HG02840 (cell line): Measurements from ENCODE around the gene ADAMTSL5.
A peak's percentile ranks its signal among the peaks of the same experiment; 100 is the strongest.

ENCODE experiments used
- ATAC-seq: cut with Tn5 transposase; IDR thresholded peaks from one replicate; pipeline ENCODE4 v1.9.1; 2021; ENCODE audit warnings: mild to moderate bottlenecking, moderate library complexity, moderate number of reproducible peaks; ENCODE audit not compliant: unreplicated experiment, low FRiP score

Gene ADAMTSL5

GRCh38 chr19:1497578-1498235 is 15.1 kb downstream of the ADAMTSL5 start:
- ATAC-seq, result no peak

GRCh38 chr19:1496714-1497577 is 15.9 kb downstream of the ADAMTSL5 start:
- ATAC-seq, result no peak

GRCh38 chr19:1495799-1496713 is 16.8 kb downstream of the ADAMTSL5 start:
- no peak for ATAC-seq

GRCh38 chr19:1495051-1495798 is 17.6 kb downstream of the ADAMTSL5 start:
- ATAC-seq, result no peak

- no peak for ATAC-seq
Measured at GRCh38 chr19:1494115-1494815, 18.6 kb downstream of the ADAMTSL5 start.

- no peak for ATAC-seq
Measured at GRCh38 chr19:1492474-1493006, 20.3 kb downstream of the ADAMTSL5 start.

GRCh38 chr19:1491849-1492170 is 21.0 kb downstream of the ADAMTSL5 start:
- ATAC-seq, result no peak

GRCh38 chr19:1491114-1491848 is 21.5 kb downstream of the ADAMTSL5 start, which contains the start of gene REEP6:
REEP6 (plus strand) TSS chr19:1491181; CDS start chr19:1491270, 89 bp downstream.
- no peak for ATAC-seq

GRCh38 chr19:1490311-1491113 is 22.3 kb downstream of the ADAMTSL5 start, which contains the start of gene PCSK4:
PCSK4 (minus strand) TSS chr19:1490350; CDS start chr19:1490346, 4 bp downstream.
- ATAC-seq, result peak; percentile 71

GRCh38 chr19:1489463-1490310 is 23.1 kb downstream of the ADAMTSL5 start:
- no peak for ATAC-seq

GRCh38 chr19:1488282-1488601 is 24.6 kb downstream of the ADAMTSL5 start:
- no peak for ATAC-seq

- no peak for ATAC-seq
Measured at GRCh38 chr19:1487576-1488281, 25.1 kb downstream of the ADAMTSL5 start.

GRCh38 chr19:1486720-1487575 is 25.9 kb downstream of the ADAMTSL5 start:
- ATAC-seq, result no peak

- no peak for ATAC-seq
Measured at GRCh38 chr19:1483979-1484428, 28.8 kb downstream of the ADAMTSL5 start.
